Retinal pigment epithelial cell (primary cell): ENCODE measurements around the gene ABCB9.
"Not testable (repeated sequence)": the region's sequence is repeated elsewhere in the genome, so short reads cannot be mapped to it uniquely, and the experiment has no call there.

Source experiments
- DNase-seq: peaks from one replicate; pipeline ENCODE4 v3.0.0-alpha.2; 2010; ENCODE audit warnings: low read depth
- H3K4me3 ChIP-seq: 2 replicates; pipeline ENCODE4 v1.5.1; 2011; ENCODE audit warnings: mild to moderate bottlenecking, low read length, control low read depth, moderate library complexity
- CTCF ChIP-seq: conservative IDR thresholded peaks from 2 replicates; pipeline ENCODE4 v1.5.1; 2011; ENCODE audit warnings: low read depth, low read length, control low read depth, inconsistent platforms

Gene ABCB9

GRCh38 chr12:122965851-122966742 lies at the start of gene ABCB9:
Gene ABCB9 (minus strand): TSS chr12:122966463. CDS start chr12:122960235, 6,228 bp downstream.
- DNase-seq = peak; percentile 66
- H3K4me3 ChIP-seq = peak within 1 kb of the TSS; percentile 84
- no peak for TF ChIP-seq CTCF

- H3K4me3 ChIP-seq, DNase-seq: not testable (repeated sequence)
These were observed 48.2 kb upstream of the ABCB9 start for GRCh38 chr12:123014473-123014872.

- TF ChIP-seq CTCF = no peak
- no peak for DNase-seq
- H3K4me3 ChIP-seq = no peak overlapping the region
These were observed 47.2 kb upstream of the ABCB9 start for GRCh38 chr12:123013185-123014095.

GRCh38 chr12:123011701-123012100 lies 45.4 kb upstream of the ABCB9 start:
- no peak overlapping the region for H3K4me3 ChIP-seq
- TF ChIP-seq CTCF = no peak
- no peak for DNase-seq

DNA sequence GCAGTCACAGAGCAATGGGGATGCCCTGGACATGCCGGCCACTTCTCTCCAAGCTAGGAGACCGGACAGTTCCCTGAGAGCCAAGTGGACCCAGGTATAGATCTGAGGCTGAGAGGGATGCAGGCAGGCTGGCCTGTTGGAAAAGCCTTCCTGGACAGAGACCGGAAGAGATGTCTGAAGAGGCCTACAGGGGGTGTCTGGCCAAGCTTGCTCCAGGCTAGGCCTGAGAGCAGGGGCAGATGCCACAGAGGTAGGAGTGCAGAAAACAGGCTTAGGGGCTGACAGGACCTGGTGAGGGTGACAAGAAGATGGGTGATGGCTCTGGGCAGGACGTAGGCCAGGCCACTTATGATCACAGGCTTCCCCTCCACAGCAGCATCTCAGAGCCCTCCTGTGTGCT lies 44.4 kb upstream of the ABCB9 start:
- no peak overlapping the region for H3K4me3 ChIP-seq
- no peak for DNase-seq
- TF ChIP-seq CTCF = no peak

GRCh38 chr12:123010110-123010509 lies 43.8 kb upstream of the ABCB9 start:
- DNase-seq = no peak
- no peak for TF ChIP-seq CTCF
- H3K4me3 ChIP-seq = no peak overlapping the region

DNA sequence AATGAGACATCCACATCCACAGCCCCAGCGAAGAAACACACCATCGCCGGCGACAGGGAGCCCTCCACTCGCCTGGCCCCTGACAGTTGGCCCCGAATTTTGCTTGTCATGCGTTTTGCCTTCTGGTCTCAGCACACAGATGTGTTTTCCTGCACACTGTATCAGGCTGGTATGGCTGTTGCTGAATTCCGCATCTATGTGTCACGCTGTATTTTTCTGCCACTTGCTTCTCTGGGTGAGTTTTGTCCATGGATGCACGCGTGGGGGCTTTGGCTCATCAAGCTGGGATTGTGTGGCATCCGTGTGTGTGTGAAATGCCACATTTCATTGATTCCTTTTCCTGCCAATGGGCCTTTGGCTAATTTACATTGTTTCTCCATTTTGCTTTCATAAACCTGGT lies 40.7 kb upstream of the ABCB9 start:
- DNase-seq = no peak

More for the DNA sequence above, 40.7 kb upstream of the ABCB9 start:
- TF ChIP-seq CTCF = no peak
- no peak overlapping the region for H3K4me3 ChIP-seq
